CD4-positive, alpha-beta memory T cell (primary cell): ENCODE measurements around the gene SEC23B. TPM values are rescaled to one million over a fixed set of nuclear protein-coding genes. Genes with fewer than 3 reads are reported as not detected.
A peak's percentile ranks its signal among the peaks of the same experiment; 100 is the strongest.
"Not testable (repeated sequence)": the region's sequence is repeated elsewhere in the genome, so short reads cannot be mapped to it uniquely, and the experiment has no call there.

Source experiments
- CTCF ChIA-PET: fragments of 350-600 bp; sonication (Branson Sonifier 250); formaldehyde crosslinking; loops from one replicate; lab custom pipeline; 2021; ENCODE audit warnings: inconsistent platforms; ENCODE audit not compliant: partially characterized antibody; lab: Charles Lee
- POLR2A ChIA-PET: fragments of 350-600 bp; sonication (Branson Sonifier 250); formaldehyde crosslinking; loops from one replicate; lab custom pipeline; 2021; ENCODE audit not compliant: partially characterized antibody; lab: Charles Lee
- DNase-seq, 5 donors: peaks; one replicate each; pipeline versions ENCODE4 v3.0.0 to v3.0.0-alpha.2; 2020 to 2022; ENCODE audit warnings: mixed read lengths in 1 of 5
- H3K27ac ChIP-seq: one replicate; pipeline ENCODE4 v1.7.0; 2013; ENCODE audit warnings: low read depth, low read length
- H3K27me3 ChIP-seq: 2 replicates; pipeline ENCODE4 v1.7.0; 2013; ENCODE audit warnings: mild to moderate bottlenecking, low read length, moderate library complexity; ENCODE audit not compliant: insufficient read depth
- H3K36me3 ChIP-seq: 2 replicates; pipeline ENCODE4 v1.7.0; 2013; ENCODE audit warnings: mild to moderate bottlenecking, low read length, moderate library complexity; ENCODE audit not compliant: insufficient read depth
- H3K4me1 ChIP-seq: 2 replicates; pipeline ENCODE4 v1.7.0; 2013; ENCODE audit warnings: mild to moderate bottlenecking, low read length, moderate library complexity; ENCODE audit not compliant: insufficient read depth
- H3K4me3 ChIP-seq, 2 donors: one replicate each; pipeline ENCODE4 v1.7.0; 2013; ENCODE audit warnings: low read length in 2 of 2, mild to moderate bottlenecking in 1 of 2
- H3K9me3 ChIP-seq, 2 donors: one replicate each; pipeline ENCODE4 v1.7.0; 2013; ENCODE audit warnings: low read length in 2 of 2, control low read depth in 1 of 2; ENCODE audit not compliant: control insufficient read depth in 1 of 2
- H3K27ac Mint-ChIP-seq, 7 donors: one replicate each; pipeline ENCODE4 v1.8.0; 2020 to 2021; ENCODE audit warnings: mixed read lengths in 7 of 7, mild to moderate bottlenecking in 6 of 7, inconsistent platforms in 3 of 7, moderate library complexity in 3 of 7
- H3K27me3 Mint-ChIP-seq, 2 donors: one replicate each; pipeline ENCODE4 v1.8.0; 2020 to 2021; ENCODE audit warnings: mixed read lengths in 2 of 2
- H3K36me3 Mint-ChIP-seq, 2 donors: one replicate each; pipeline ENCODE4 v1.8.0; 2020 to 2021; ENCODE audit warnings: mixed read lengths in 2 of 2, inconsistent platforms in 1 of 2, mild to moderate bottlenecking in 1 of 2
- H3K4me1 Mint-ChIP-seq, 4 donors: one replicate each; pipeline ENCODE4 v1.8.0; 2020 to 2021; ENCODE audit warnings: mixed read lengths in 4 of 4, mild to moderate bottlenecking in 1 of 4
- H3K4me3 Mint-ChIP-seq, 8 donors: one replicate each; pipeline ENCODE4 v1.8.0; 2020 to 2021; ENCODE audit warnings: mixed read lengths in 8 of 8, mild to moderate bottlenecking in 7 of 8, moderate library complexity in 6 of 8, inconsistent platforms in 3 of 8
- H3K9me3 Mint-ChIP-seq, 8 donors: one replicate each; pipeline ENCODE4 v1.8.0; 2020 to 2021; ENCODE audit warnings: mixed read lengths in 8 of 8, mild to moderate bottlenecking in 5 of 8, inconsistent platforms in 3 of 8, moderate library complexity in 1 of 8
- intact Hi-C: fragments of 100-400 bp; cut with micrococcal nuclease; formaldehyde crosslinking; loops from one replicate; pipeline ENCODE4 v1.15.1; 2023
- polyA plus RNA-seq, 2 donors: library from polyadenylated mRNA; unstranded; fragments of 300-500 nt; fragmentation: Illumina TruSeq; gene quantifications; one replicate each; pipeline ENCODE4 v1.2.3, GENCODE V29; 2021
- total RNA-seq, 2 experiments: library from RNA; stranded (reverse); gene quantifications; one replicate each; pipeline ENCODE4 v1.2.3, GENCODE V29; 2021

The SEC23B gene
- total and polyA plus RNA-seq, 4 experiments from 2014 or later, result 46.8 to 65.4 (median 53.4) TPM

DNA sequence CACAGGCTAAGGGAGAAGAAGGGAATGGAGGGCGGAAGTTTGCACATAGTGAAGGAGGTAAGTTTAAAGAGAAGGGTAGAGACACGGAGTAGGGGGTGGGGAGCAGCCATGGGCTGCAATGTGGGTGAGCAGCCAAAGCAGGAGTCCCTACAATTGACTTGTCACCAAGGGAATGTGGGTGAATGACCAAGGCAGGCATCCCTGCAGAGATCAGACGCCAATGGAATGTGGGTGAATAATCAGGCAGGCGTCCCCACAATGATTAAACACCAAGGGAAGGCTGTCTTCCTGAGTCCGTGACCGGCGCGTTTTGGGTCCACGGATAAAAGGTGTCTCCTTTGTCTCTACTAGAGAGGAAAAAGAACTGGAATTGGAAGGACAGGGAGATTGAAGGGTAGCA, 14.3 kb downstream of the SEC23B start:
- DNase-seq, CTCF ChIA-PET, H3K27ac Mint-ChIP-seq, H3K27me3 ChIP-seq, H3K9me3 ChIP-seq, H3K27ac ChIP-seq, intact Hi-C loops, H3K27me3 Mint-ChIP-seq, H3K9me3 Mint-ChIP-seq, H3K4me3 ChIP-seq, H3K4me1 ChIP-seq, POLR2A ChIA-PET, H3K4me1 Mint-ChIP-seq, H3K4me3 Mint-ChIP-seq: not testable (repeated sequence)
- peaks cover 23% of the 10 kb centered on the region for H3K36me3 ChIP-seq
- peaks cover 25 to 26% of the 10 kb centered on the region in 2 donors for H3K36me3 Mint-ChIP-seq

DNA sequence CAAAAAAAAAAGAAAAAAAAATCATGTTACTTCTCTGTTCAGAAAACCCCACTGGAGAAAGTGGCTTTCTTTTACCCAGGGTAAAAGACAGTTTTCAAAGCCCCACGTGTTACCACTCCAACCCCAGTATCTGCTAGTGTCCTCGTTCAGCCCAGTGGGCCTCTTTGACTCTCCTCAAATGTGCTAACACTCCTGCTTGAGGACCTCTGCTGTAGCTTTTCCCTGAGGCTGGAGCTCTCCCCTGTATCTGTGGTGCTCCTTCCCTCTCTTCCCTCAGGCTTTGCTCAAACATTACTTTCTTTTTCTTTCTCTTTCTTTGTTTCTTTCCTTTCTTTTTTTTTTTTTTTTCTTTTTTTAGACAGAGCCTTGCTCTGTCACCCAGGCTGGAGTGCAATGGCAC, 15.3 kb downstream of the SEC23B start:
- H3K27ac Mint-ChIP-seq, result no peak overlapping the region
- H3K4me1 ChIP-seq, result no peaks in the 10 kb centered on the region
- no peak overlapping the region for H3K4me3 ChIP-seq
- no peaks in the 10 kb centered on the region for H3K27me3 ChIP-seq
- peaks cover 33 to 34% of the 10 kb centered on the region in 2 donors for H3K36me3 Mint-ChIP-seq
- no peaks in the 10 kb centered on the region for H3K4me1 Mint-ChIP-seq
- H3K9me3 ChIP-seq, result no peaks in the 10 kb centered on the region
- CTCF ChIA-PET, result no interaction called here
- no peaks in the 10 kb centered on the region for H3K9me3 Mint-ChIP-seq
- H3K27ac ChIP-seq, result no peak overlapping the region
- intact Hi-C loops, result no loop called here
- H3K36me3 ChIP-seq, result peaks cover 32% of the 10 kb centered on the region
- no peak overlapping the region for H3K4me3 Mint-ChIP-seq
- DNase-seq, result no peak
- no peaks in the 10 kb centered on the region for H3K27me3 Mint-ChIP-seq
- POLR2A ChIA-PET, result no interaction called here

DNA sequence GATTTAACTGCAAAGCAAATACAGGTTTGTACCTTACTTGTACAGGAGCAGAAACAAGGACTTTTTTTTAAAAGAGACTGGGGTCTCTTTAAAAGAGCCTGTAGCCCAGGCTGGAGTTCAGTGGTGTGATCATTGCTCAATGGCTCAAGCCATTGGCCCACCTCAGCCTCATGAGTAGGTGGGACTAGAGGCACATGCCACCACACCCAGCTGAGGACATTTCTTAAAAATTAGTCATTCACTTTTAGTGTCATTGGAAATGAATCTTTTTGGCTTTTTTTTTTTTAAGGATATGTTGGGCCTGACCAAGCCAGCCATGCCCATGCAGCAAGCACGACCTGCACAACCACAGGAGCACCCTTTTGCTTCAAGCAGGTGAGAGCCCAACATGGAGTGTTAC, 16.9 kb downstream of the SEC23B start:
- Mint-ChIP-seq H3K4me3 (no peak overlapping the region), H3K4me1 (peaks cover 0 to 2% (median 0%) of the 10 kb centered on the region in 4 donors), H3K36me3 (peaks cover 46 to 50% of the 10 kb centered on the region in 2 donors), H3K27me3 (no peaks in the 10 kb centered on the region), H3K9me3 (no peaks in the 10 kb centered on the region), H3K27ac (peak overlapping the region in 1 of 7 donors; percentile 49)
- ChIA-PET POLR2A (no interaction called here), CTCF (no interaction called here)
- Histone ChIP-seq H3K27me3 (no peaks in the 10 kb centered on the region), H3K27ac (no peak overlapping the region), H3K36me3 (peaks cover 48% of the 10 kb centered on the region), H3K4me1 (no peaks in the 10 kb centered on the region), H3K4me3 (no peak overlapping the region), H3K9me3 (no peaks in the 10 kb centered on the region)
- DNase-seq, result no peak
- intact Hi-C loops, result no loop called here

DNA sequence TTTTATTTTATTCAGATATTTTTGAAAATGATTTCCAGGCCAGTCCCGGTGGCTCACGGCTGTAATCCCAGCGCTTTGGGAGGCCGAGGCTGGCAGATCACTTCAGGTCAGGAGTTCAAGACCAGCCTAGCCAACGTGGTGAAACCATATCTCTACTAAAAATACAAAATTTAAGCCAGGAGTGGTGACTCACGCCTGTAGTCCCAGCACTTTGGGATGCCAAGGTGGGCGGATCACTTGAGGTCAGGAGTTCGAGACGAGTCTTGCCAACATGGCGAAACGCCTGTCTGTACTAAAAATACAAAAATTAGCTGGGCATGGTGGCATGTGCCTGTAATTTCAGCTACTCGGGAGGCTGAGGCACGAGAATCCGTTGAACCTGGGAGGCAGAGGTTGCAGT, 19.0 kb downstream of the SEC23B start:
- H3K27ac ChIP-seq, H3K27me3 Mint-ChIP-seq, H3K4me1 Mint-ChIP-seq, DNase-seq, H3K9me3 ChIP-seq, H3K9me3 Mint-ChIP-seq, H3K27ac Mint-ChIP-seq, CTCF ChIA-PET, H3K4me1 ChIP-seq, intact Hi-C loops, H3K4me3 ChIP-seq, POLR2A ChIA-PET, H3K4me3 Mint-ChIP-seq, H3K27me3 ChIP-seq: not testable (repeated sequence)
- H3K36me3 Mint-ChIP-seq, result peaks cover 57 to 66% of the 10 kb centered on the region in 2 donors
- peaks cover 60% of the 10 kb centered on the region for H3K36me3 ChIP-seq

DNA sequence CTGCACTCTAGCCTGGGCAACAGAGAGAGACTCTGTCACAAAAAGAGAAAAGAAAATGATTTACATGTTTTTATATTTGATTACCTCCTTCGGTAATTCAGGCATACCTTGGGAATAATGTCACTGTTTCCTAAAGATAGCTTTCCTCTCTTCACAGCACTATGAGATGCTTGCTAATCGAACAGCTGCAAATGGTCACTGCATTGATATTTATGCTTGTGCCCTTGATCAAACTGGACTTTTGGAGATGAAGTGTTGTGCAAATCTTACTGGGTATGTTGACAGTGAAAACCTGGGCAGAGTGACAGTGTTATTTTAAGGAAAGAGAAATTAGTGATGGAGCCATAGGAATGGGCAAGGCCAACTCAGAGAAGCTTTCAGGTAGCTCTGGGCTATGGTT, 19.6 kb downstream of the SEC23B start:
- no peaks in the 10 kb centered on the region for H3K27me3 Mint-ChIP-seq
- no peaks in the 10 kb centered on the region for H3K9me3 Mint-ChIP-seq
- H3K27ac Mint-ChIP-seq, result peak overlapping the region in 1 of 7 donors; percentile 12
- no peaks in the 10 kb centered on the region for H3K4me1 ChIP-seq
- H3K4me1 Mint-ChIP-seq, result peaks cover 0 to 2% (median 0%) of the 10 kb centered on the region in 4 donors
- intact Hi-C loops, result no loop called here
- H3K4me3 ChIP-seq, result no peak overlapping the region
- H3K36me3 ChIP-seq, result peaks cover 65% of the 10 kb centered on the region
- DNase-seq, result no peak
- ChIA-PET POLR2A (no interaction called here), CTCF (no interaction called here)
- H3K4me3 Mint-ChIP-seq, result no peak overlapping the region
- H3K27ac ChIP-seq, result no peak overlapping the region
- H3K9me3 ChIP-seq, result no peaks in the 10 kb centered on the region
- peaks cover 63 to 72% of the 10 kb centered on the region in 2 donors for H3K36me3 Mint-ChIP-seq
- H3K27me3 ChIP-seq, result no peaks in the 10 kb centered on the region

DNA sequence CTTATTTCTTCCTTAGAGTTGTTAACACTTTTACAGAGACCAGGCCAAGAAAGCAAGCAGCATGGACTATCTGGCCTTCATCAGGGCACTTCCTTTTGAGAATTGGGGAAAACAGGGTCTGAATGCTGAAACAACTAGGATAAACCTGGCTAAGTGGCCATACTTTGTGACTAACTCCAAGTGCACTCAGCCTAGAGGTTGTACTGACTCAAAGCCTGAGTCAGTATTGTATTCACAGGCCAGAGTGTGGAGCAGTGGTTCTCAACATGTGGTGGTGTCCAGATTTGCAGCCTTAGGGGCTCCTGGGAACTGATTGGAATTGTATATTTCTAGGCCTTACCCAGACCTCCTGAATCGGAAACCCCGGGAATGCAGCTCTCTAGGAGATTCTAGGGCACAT, 20.1 kb downstream of the SEC23B start:
- Mint-ChIP-seq H3K36me3 (peaks cover 68 to 77% of the 10 kb centered on the region in 2 donors), H3K27ac (no peak overlapping the region)

GRCh38 chr20:18529041-18529440, 21.3 kb downstream of the SEC23B start:
- CTCF ChIA-PET, result interaction anchor here (1.7 kb wide), 1 partner anchor 115 kb away, joined by 6 read pairs; no protein-coding TSS in a partner anchor
- Histone ChIP-seq H3K27ac (no peak overlapping the region), H3K4me1 (no peaks in the 10 kb centered on the region), H3K4me3 (no peak overlapping the region), H3K27me3 (no peaks in the 10 kb centered on the region), H3K9me3 (no peaks in the 10 kb centered on the region), H3K36me3 (peaks cover 78% of the 10 kb centered on the region)
- H3K27ac Mint-ChIP-seq, result no peak overlapping the region
- DNase-seq, result no peak
- intact Hi-C loops, result no loop called here
- H3K4me3 Mint-ChIP-seq, result no peak overlapping the region
- H3K9me3 Mint-ChIP-seq, result no peaks in the 10 kb centered on the region
- H3K36me3 Mint-ChIP-seq, result peaks cover 74 to 85% of the 10 kb centered on the region in 2 donors
- POLR2A ChIA-PET, result interaction anchor here (0.8 kb wide), 1 partner anchor 22 kb away, joined by 5 read pairs; the partner anchor contains the start of gene SEC23B
- H3K4me1 Mint-ChIP-seq, result peaks cover 0 to 2% (median 0%) of the 10 kb centered on the region in 4 donors
- no peaks in the 10 kb centered on the region for H3K27me3 Mint-ChIP-seq

More for the DNA sequence above, 20.1 kb downstream of the SEC23B start:
- intact Hi-C loops, result no loop called here
- Histone ChIP-seq H3K4me1 (no peaks in the 10 kb centered on the region), H3K9me3 (no peaks in the 10 kb centered on the region), H3K4me3 (no peak overlapping the region), H3K27me3 (no peaks in the 10 kb centered on the region), H3K27ac (no peak overlapping the region), H3K36me3 (peaks cover 70% of the 10 kb centered on the region)
- H3K27me3 Mint-ChIP-seq, result no peaks in the 10 kb centered on the region
- CTCF ChIA-PET, result interaction anchor here (1.7 kb wide), 1 partner anchor 113 kb away, joined by 6 read pairs; no protein-coding TSS in a partner anchor
- no peak overlapping the region for H3K4me3 Mint-ChIP-seq
- peaks cover 0 to 2% (median 0%) of the 10 kb centered on the region in 4 donors for H3K4me1 Mint-ChIP-seq
- POLR2A ChIA-PET, result no interaction called here
- DNase-seq, result no peak
- no peaks in the 10 kb centered on the region for H3K9me3 Mint-ChIP-seq
